Mesenchymal stem cell (in vitro differentiated cells and primary cell): ENCODE measurements around the gene FER1L5.

Experiments
- DNase-seq: peaks from one replicate; pipeline ENCODE4 v3.0.0-alpha.2; 2013
- H2AFZ ChIP-seq: one replicate; pipeline ENCODE4 v1.6.1; 2013; ENCODE audit warnings: low read depth, mild to moderate bottlenecking, control low read depth, inconsistent platforms, low read length, moderate library complexity
- H2AK5ac ChIP-seq: 2 replicates; pipeline ENCODE4 v1.6.1; 2013; ENCODE audit warnings: low read length, moderate library complexity, mild to moderate bottlenecking, inconsistent platforms; ENCODE audit not compliant: severe bottlenecking
- H2BK120ac ChIP-seq: one replicate; pipeline ENCODE4 v1.6.1; 2013; ENCODE audit warnings: low read depth, mild to moderate bottlenecking, inconsistent platforms, low read length, moderate library complexity
- H2BK12ac ChIP-seq, 2 experiments: one replicate each; pipeline ENCODE4 v1.6.1; 2013; ENCODE audit warnings: inconsistent platforms in 2 of 2, low read length in 2 of 2, mild to moderate bottlenecking in 2 of 2, moderate library complexity in 2 of 2, control low read depth in 1 of 2
- H2BK15ac ChIP-seq: one replicate; pipeline ENCODE4 v1.6.1; 2013; ENCODE audit warnings: mild to moderate bottlenecking, low read depth, inconsistent platforms; ENCODE audit not compliant: poor library complexity, severe bottlenecking
- H2BK5ac ChIP-seq: 2 replicates; pipeline ENCODE4 v1.6.1; 2013; ENCODE audit warnings: low read depth, mild to moderate bottlenecking, low read length, control low read depth, inconsistent platforms; ENCODE audit not compliant: poor library complexity, severe bottlenecking
- H3K14ac ChIP-seq, 2 experiments: one replicate each; pipeline ENCODE4 v1.6.1; 2013; ENCODE audit warnings: inconsistent platforms in 2 of 2, low read length in 2 of 2, control low read depth in 1 of 2, mild to moderate bottlenecking in 1 of 2, moderate library complexity in 1 of 2
- H3K18ac ChIP-seq, 2 experiments: one replicate each; pipeline ENCODE4 v1.6.1; 2013; ENCODE audit warnings: inconsistent platforms in 2 of 2, low read length in 2 of 2, control low read depth in 1 of 2, low read depth in 1 of 2, mild to moderate bottlenecking in 1 of 2
- H3K23ac ChIP-seq, 2 experiments: one replicate each; pipeline ENCODE4 v1.6.1; 2013; ENCODE audit warnings: inconsistent platforms in 2 of 2, low read length in 2 of 2, mild to moderate bottlenecking in 2 of 2, moderate library complexity in 2 of 2, control low read depth in 1 of 2
- H3K27ac ChIP-seq: 2 replicates; pipeline ENCODE4 v1.5.1; 2013; ENCODE audit warnings: mild to moderate bottlenecking, moderate library complexity, low read length, control low read depth, inconsistent platforms; ENCODE audit not compliant: poor library complexity, severe bottlenecking
- H3K27me3 ChIP-seq, 2 experiments: 2 replicates each; pipeline versions ENCODE4 v1.6.1 to v1.7.0; 2013; ENCODE audit warnings: low read length in 2 of 2, mild to moderate bottlenecking in 2 of 2, moderate library complexity in 2 of 2, control low read depth in 1 of 2, inconsistent platforms in 1 of 2; ENCODE audit not compliant: control insufficient read depth in 1 of 2, insufficient read depth in 1 of 2
- H3K36me3 ChIP-seq, 2 experiments: 2 replicates each; pipeline versions ENCODE4 v1.6.1 to v1.7.0; 2013; ENCODE audit warnings: low read length in 2 of 2, control low read depth in 1 of 2, inconsistent platforms in 1 of 2, low read depth in 1 of 2, mild to moderate bottlenecking in 1 of 2; ENCODE audit not compliant: insufficient read depth in 2 of 2, control insufficient read depth in 1 of 2
- H3K4ac ChIP-seq, 2 experiments: one replicate each; pipeline ENCODE4 v1.6.1; 2013; ENCODE audit warnings: inconsistent platforms in 2 of 2, low read length in 2 of 2, mild to moderate bottlenecking in 2 of 2, moderate library complexity in 2 of 2, control low read depth in 1 of 2, low read depth in 1 of 2
- H3K4me1 ChIP-seq: 2 replicates; pipeline ENCODE4 v1.6.1; 2013; ENCODE audit warnings: low read depth, low read length, control low read depth; ENCODE audit not compliant: control insufficient read depth, insufficient read depth
- H3K4me2 ChIP-seq: 2 replicates; pipeline ENCODE4 v1.6.1; 2013; ENCODE audit warnings: low read length, mild to moderate bottlenecking, inconsistent platforms; ENCODE audit not compliant: poor library complexity, severe bottlenecking
- H3K4me3 ChIP-seq, 2 experiments: 2 replicates each; pipeline versions ENCODE4 v1.5.1 to v1.7.0; 2013; ENCODE audit warnings: low read length in 2 of 2, mild to moderate bottlenecking in 2 of 2, control low read depth in 1 of 2, low read depth in 1 of 2; ENCODE audit not compliant: insufficient read depth in 1 of 2
- H3K79me1 ChIP-seq: replicated peaks from 2 replicates; pipeline ENCODE4 v1.6.1; 2013; ENCODE audit warnings: mild to moderate bottlenecking, control low read depth, low read length, inconsistent platforms; ENCODE audit not compliant: poor library complexity, severe bottlenecking
- H3K9ac ChIP-seq: 2 replicates; pipeline ENCODE4 v1.7.0; 2013; ENCODE audit warnings: mild to moderate bottlenecking, low read length, moderate library complexity
- H3K9me3 ChIP-seq: 2 replicates; pipeline ENCODE4 v1.7.0; 2013; ENCODE audit warnings: mild to moderate bottlenecking, low read length; ENCODE audit not compliant: control insufficient read depth
- H4K8ac ChIP-seq: one replicate; pipeline ENCODE4 v1.6.1; 2013; ENCODE audit warnings: inconsistent platforms, mild to moderate bottlenecking, low read length, moderate library complexity
- H4K91ac ChIP-seq: one replicate; pipeline ENCODE4 v1.6.1; 2013; ENCODE audit warnings: mild to moderate bottlenecking, low read length, inconsistent platforms
- WGBS: methylation state at CpG from one replicate; pipeline ENCODE4 v1.1.7; 2013; ENCODE audit warnings: mixed read lengths; 5-methylcytosine and 5-hydroxymethylcytosine counted together

Gene FER1L5

DNA sequence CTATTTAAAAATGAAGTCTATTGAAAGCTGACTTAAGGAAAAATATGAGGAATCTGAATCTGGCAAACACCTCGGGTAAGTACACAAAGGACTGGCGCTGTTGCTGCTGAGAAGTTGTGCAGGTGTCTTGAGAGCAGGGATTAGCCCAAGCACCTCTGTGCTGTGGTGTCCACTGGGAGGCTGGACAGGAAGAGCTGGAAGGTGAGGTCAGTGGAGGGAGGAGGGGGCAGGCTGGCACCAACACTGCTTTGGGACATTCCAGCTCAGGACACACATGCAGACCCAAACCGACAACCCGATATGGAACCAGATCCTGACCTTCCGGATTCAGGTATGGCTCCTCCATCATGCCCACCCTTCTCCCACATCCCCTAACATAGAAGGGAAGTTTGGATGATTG, 20.6 kb downstream of the FER1L5 start:
- no peak overlapping the region for H3K4ac ChIP-seq
- H3K79me1 ChIP-seq = no peaks in the 10 kb centered on the region
- H3K27ac ChIP-seq = no peak overlapping the region
- no peak overlapping the region for H3K18ac ChIP-seq
- H3K4me1 ChIP-seq = peaks cover 5% of the 10 kb centered on the region
- no peak overlapping the region for H2AFZ ChIP-seq
- H3K36me3 ChIP-seq = no peaks in the 10 kb centered on the region
- no peak overlapping the region for H3K4me3 ChIP-seq
- no peak overlapping the region for H3K9ac ChIP-seq
- no peaks in the 10 kb centered on the region for H3K27me3 ChIP-seq
- H2AK5ac ChIP-seq = no peak overlapping the region
- no peak overlapping the region for H4K8ac ChIP-seq
- H3K4me2 ChIP-seq = no peak overlapping the region
- H3K9me3 ChIP-seq = no peaks in the 10 kb centered on the region
- WGBS = 95% methylated on average over 2 of the region's 5 CpGs
- H3K23ac ChIP-seq = no peak overlapping the region
- no peak overlapping the region for H4K91ac ChIP-seq
- no peak overlapping the region for H3K14ac ChIP-seq
- no peak overlapping the region for H2BK15ac ChIP-seq
- no peak overlapping the region for H2BK12ac ChIP-seq
- DNase-seq = no peak
- H2BK120ac ChIP-seq = no peak overlapping the region
- no peak overlapping the region for H2BK5ac ChIP-seq

DNA sequence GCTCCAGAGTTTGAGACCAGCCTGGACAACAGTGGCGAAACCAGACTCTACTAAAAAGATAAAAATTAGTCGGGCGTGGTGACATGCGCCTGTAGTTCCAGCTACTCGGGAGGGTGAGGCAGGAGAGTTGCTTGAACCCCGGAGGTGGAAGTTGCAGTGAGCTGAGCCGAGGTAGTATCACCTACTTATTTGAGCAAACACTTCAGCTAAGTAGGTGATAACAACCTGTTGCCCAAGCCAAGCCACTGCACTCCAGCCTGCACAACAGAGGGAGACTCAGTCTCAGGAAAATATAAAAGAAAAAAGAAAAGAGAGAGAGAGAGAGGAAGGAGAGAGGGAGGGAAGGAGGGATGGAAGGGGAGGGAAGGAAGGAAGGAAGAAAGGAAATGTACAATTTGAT, 21.3 kb downstream of the FER1L5 start:
- WGBS = 92% methylated on average over 6 of the region's 7 CpGs
- Histone ChIP-seq H3K4me3 (no peak overlapping the region), H2BK5ac (no peak overlapping the region)

GRCh38 chr2:96664366-96664925, 21.9 kb downstream of the FER1L5 start:
- H2AK5ac ChIP-seq = no peak overlapping the region
- no peak overlapping the region for H2BK120ac ChIP-seq
- no peak overlapping the region for H3K4ac ChIP-seq
- no peak overlapping the region for H3K4me2 ChIP-seq
- H3K36me3 ChIP-seq = no peaks in the 10 kb centered on the region
- peak overlapping the region; percentile 86 for H3K27ac ChIP-seq
- no peak overlapping the region for H2AFZ ChIP-seq
- no peak overlapping the region for H3K23ac ChIP-seq
- H4K8ac ChIP-seq = no peak overlapping the region
- peak overlapping the region; percentile 79 for H3K9ac ChIP-seq
- no peaks in the 10 kb centered on the region for H3K79me1 ChIP-seq
- H3K4me3 ChIP-seq = no peak overlapping the region
- H2BK15ac ChIP-seq = no peak overlapping the region
- DNase-seq = no peak
- H2BK5ac ChIP-seq = no peak overlapping the region
- peaks cover 5% of the 10 kb centered on the region for H3K4me1 ChIP-seq
- H3K27me3 ChIP-seq = peaks cover 0 to 4% of the 10 kb centered on the region in 2 experiments
- H2BK12ac ChIP-seq = no peak overlapping the region
- no peaks in the 10 kb centered on the region for H3K9me3 ChIP-seq
- H3K14ac ChIP-seq = no peak overlapping the region
- no peak overlapping the region for H3K18ac ChIP-seq
- WGBS = 100% methylated on average over 2 of the region's 3 CpGs
- no peak overlapping the region for H4K91ac ChIP-seq

More for the DNA sequence above, 21.3 kb downstream of the FER1L5 start:
- Histone ChIP-seq H3K14ac (no peak overlapping the region), H3K23ac (no peak overlapping the region), H4K91ac (no peak overlapping the region), H3K27ac (no peak overlapping the region), H3K4me2 (no peak overlapping the region), H4K8ac (no peak overlapping the region), H3K4ac (no peak overlapping the region), H2AK5ac (no peak overlapping the region), H2AFZ (no peak overlapping the region), H3K9ac (no peak overlapping the region), H3K36me3 (no peaks in the 10 kb centered on the region), H3K79me1 (no peaks in the 10 kb centered on the region), H3K9me3 (no peaks in the 10 kb centered on the region), H2BK120ac (no peak overlapping the region), H2BK15ac (peak overlapping the region; percentile 71), H2BK12ac (no peak overlapping the region), H3K18ac (no peak overlapping the region), H3K4me1 (peaks cover 5% of the 10 kb centered on the region), H3K27me3 (no peaks in the 10 kb centered on the region)
- no peak for DNase-seq

- no peaks in the 10 kb centered on the region for H3K36me3 ChIP-seq
- H3K79me1 ChIP-seq = no peaks in the 10 kb centered on the region
- H3K23ac ChIP-seq = no peak overlapping the region
- peaks cover 0 to 11% of the 10 kb centered on the region in 2 experiments for H3K27me3 ChIP-seq
- peak overlapping the region; percentile 86 for H3K27ac ChIP-seq
- no peak overlapping the region for H2AK5ac ChIP-seq
- no peak overlapping the region for H3K4me3 ChIP-seq
- H2BK5ac ChIP-seq = peak overlapping the region; percentile 39
- H3K4me2 ChIP-seq = no peak overlapping the region
- no peaks in the 10 kb centered on the region for H3K9me3 ChIP-seq
- no peak overlapping the region for H2BK15ac ChIP-seq
- WGBS = 68% methylated on average over 2 of the region's 3 CpGs
- no peak overlapping the region for H3K4ac ChIP-seq
- H4K8ac ChIP-seq = no peak overlapping the region
- no peak overlapping the region for H2AFZ ChIP-seq
- peak overlapping the region; percentile 79 for H3K9ac ChIP-seq
- H3K4me1 ChIP-seq = peaks cover 5% of the 10 kb centered on the region
- no peak overlapping the region for H4K91ac ChIP-seq
- no peak overlapping the region for H3K18ac ChIP-seq
- no peak overlapping the region for H2BK120ac ChIP-seq
- no peak overlapping the region for H2BK12ac ChIP-seq
- peak; percentile 98 for DNase-seq
- H3K14ac ChIP-seq = no peak overlapping the region
Measured at GRCh38 chr2:96665083-96665569, 22.6 kb downstream of the FER1L5 start.
